Measurements from ENCODE around the gene PTPRU. TPM values are rescaled to one million over a fixed set of nuclear protein-coding genes. Genes with fewer than 3 reads are reported as not detected.

The PTPRU gene
- total RNA-seq, 4 donors from 2014 or later = 5.6 to 9.7 (median 7.4) TPM

DNA sequence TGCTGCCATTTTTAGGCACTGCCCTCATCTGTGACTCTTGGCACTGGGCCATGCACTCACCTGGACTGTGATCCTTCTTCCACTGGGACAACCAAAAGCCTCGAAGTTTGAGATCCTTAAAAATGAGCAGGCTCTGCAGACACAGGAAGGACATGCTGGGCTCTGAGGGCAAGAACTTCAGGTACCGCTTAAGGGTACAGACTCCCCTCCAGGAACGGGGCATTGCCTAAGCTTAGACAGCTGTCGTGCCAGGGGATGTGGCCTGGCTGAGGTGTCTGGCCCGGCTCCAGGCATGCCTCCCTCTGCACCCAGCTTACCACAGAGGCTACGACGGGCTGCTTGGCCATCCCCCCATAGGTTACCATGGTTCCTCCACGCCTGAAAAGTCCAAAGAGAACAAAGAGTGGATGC lies 40.4 kb upstream of the PTPRU start:
- intact Hi-C loops (cut with DNase I; ENCODE audit: low total_unique reads) (no loop called here), in situ Hi-C loops (cut with MboI; ENCODE audit: low pct_ligation_motif_present in 1 of 4, low pct_unique_long_range_greater_than_20kb in 1 of 4, low sequenced_read_pairs in 3 of 4) (loop anchor here in 3 of 4 donors (10.0 kb wide), 4 partner anchors 81 to 311 kb away; no protein-coding TSS in a partner anchor)
- no peaks in the 10 kb centered on the region for H3K27me3 ChIP-seq
- DNase-seq = no peak
- no peak for TF ChIP-seq EP300 (IDR thresholded peaks at IDR 0.05; ENCODE audit: low read depth)
- no peak for TF ChIP-seq POLR2AphosphoS5 (IDR thresholded peaks at IDR 0.05)
- no peak for TF ChIP-seq POLR2A (IDR thresholded peaks at IDR 0.05)
- TF ChIP-seq, protein P1, sequence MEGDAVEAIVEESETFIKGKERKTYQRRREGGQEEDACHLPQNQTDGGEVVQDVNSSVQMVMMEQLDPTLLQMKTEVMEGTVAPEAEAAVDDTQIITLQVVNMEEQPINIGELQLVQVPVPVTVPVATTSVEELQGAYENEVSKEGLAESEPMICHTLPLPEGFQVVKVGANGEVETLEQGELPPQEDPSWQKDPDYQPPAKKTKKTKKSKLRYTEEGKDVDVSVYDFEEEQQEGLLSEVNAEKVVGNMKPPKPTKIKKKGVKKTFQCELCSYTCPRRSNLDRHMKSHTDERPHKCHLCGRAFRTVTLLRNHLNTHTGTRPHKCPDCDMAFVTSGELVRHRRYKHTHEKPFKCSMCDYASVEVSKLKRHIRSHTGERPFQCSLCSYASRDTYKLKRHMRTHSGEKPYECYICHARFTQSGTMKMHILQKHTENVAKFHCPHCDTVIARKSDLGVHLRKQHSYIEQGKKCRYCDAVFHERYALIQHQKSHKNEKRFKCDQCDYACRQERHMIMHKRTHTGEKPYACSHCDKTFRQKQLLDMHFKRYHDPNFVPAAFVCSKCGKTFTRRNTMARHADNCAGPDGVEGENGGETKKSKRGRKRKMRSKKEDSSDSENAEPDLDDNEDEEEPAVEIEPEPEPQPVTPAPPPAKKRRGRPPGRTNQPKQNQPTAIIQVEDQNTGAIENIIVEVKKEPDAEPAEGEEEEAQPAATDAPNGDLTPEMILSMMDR (IDR thresholded peaks at IDR 0.05) = no peak
- no peak overlapping the region for H3K4me3 ChIP-seq
- H3K36me3 ChIP-seq = peaks cover 0 to 7% (median 0%) of the 10 kb centered on the region in 4 donors
- H3K27ac ChIP-seq = no peak overlapping the region
- H3K4me1 ChIP-seq = peaks cover 0 to 4% (median 0%) of the 10 kb centered on the region in 4 donors
- WGBS, 2 donors (ENCODE audit: low coverage in 1 of 2) = 71% methylated on average over 8 of the region's 8 CpGs; no CpG with 5 or more reads in 1 of the 2 donors
- H3K9me3 ChIP-seq = no peaks in the 10 kb centered on the region

DNA sequence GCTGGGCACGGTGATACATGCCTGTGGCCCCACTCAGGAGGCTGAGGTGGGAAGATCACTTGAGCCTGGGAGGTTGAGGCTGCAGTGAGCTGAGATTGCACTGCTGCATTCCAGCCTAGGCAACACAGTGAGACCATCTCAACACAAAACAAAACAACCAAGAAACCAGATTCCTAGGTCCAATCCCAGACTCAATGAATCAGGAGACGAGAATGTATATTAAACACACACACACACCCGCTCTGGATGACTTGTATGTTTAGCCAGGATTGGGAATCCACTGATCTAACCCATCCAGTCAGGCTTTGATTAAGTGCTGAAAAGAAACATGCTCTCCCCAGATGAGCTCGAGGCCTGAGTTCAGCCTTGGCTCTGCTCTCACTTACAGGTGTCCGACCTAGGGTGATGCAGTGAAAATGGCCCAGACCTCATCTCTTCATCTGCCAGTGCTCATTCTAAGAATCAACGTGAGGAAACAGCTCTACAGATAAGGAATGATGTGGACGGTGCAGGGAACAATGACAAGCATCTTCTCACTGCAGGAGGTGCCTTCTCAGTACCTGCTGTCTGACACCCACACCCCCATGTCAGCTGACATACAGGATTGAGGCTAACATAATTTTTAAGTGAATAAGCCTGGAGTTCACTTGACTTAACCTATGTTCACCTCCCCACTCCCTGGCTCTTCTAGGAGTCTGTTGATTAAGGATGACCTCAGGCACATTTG lies 39.3 kb upstream of the PTPRU start:
- in situ Hi-C loops (cut with MboI; ENCODE audit: low pct_ligation_motif_present in 1 of 4, low pct_unique_long_range_greater_than_20kb in 1 of 4, low sequenced_read_pairs in 3 of 4) = loop anchor here in 3 of 4 donors (10.0 kb wide), 4 partner anchors 82 to 312 kb away; no protein-coding TSS in a partner anchor
- Histone ChIP-seq H3K27me3 (no peaks in the 10 kb centered on the region), H3K36me3 (peaks cover 0 to 7% (median 1%) of the 10 kb centered on the region in 4 donors), H3K27ac (peak overlapping the region in 1 of 4 donors; percentile 16), H3K4me1 (peaks cover 0 to 9% (median under 1%) of the 10 kb centered on the region in 4 donors), H3K4me3 (no peak overlapping the region), H3K9me3 (no peaks in the 10 kb centered on the region)
- TF ChIP-seq EP300 (IDR thresholded peaks at IDR 0.05; ENCODE audit: low read depth) = no peak
- no peak for TF ChIP-seq POLR2AphosphoS5 (IDR thresholded peaks at IDR 0.05)
- no peak for TF ChIP-seq POLR2A (IDR thresholded peaks at IDR 0.05)
- TF ChIP-seq, protein P1 (IDR thresholded peaks at IDR 0.05) = no peak
- 61 to 69% methylated on average over 2 to 7 of the region's 7 CpGs for WGBS, 2 donors (ENCODE audit: low coverage in 1 of 2)
- no peak for DNase-seq
- intact Hi-C loops (cut with DNase I; ENCODE audit: low total_unique reads) = no loop called here

DNA sequence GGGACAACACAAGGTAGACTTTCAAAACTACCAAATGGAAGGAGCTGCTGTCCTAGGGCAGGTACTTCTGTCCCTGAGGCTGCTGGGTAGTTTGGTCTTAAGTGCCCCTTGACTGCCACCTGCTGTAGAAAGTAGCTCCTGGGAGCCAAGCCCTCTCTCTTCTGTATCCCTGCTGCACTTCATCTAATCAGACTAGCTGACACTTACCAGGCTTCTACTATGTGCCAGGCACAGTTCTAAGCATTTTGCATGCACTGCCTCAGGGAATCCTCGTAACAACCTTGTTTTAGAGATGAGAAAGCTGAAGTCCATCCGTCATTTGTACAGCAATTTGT lies 38.8 kb upstream of the PTPRU start:
- Histone ChIP-seq H3K4me3 (no peak overlapping the region), H3K9me3 (no peaks in the 10 kb centered on the region), H3K4me1 (peaks cover 4 to 15% (median 6%) of the 10 kb centered on the region in 4 donors), H3K36me3 (peaks cover 0 to 7% (median 1%) of the 10 kb centered on the region in 4 donors), H3K27me3 (no peaks in the 10 kb centered on the region), H3K27ac (peak overlapping the region in 1 of 4 donors; percentile 16)
- no peak for TF ChIP-seq POLR2A (IDR thresholded peaks at IDR 0.05)
- TF ChIP-seq, protein P1 (IDR thresholded peaks at IDR 0.05) = peak; percentile 20 to 56 (median 48)
- no peak for TF ChIP-seq EP300 (IDR thresholded peaks at IDR 0.05; ENCODE audit: low read depth)
- TF ChIP-seq POLR2AphosphoS5 (IDR thresholded peaks at IDR 0.05) = peak in 1 of 3 donors; percentile 24
- in situ Hi-C loops (cut with MboI; ENCODE audit: low pct_ligation_motif_present in 1 of 4, low pct_unique_long_range_greater_than_20kb in 1 of 4, low sequenced_read_pairs in 3 of 4) (loop anchor here in 3 of 4 donors (10.0 kb wide), 4 partner anchors 83 to 313 kb away; no protein-coding TSS in a partner anchor), intact Hi-C loops (cut with DNase I; ENCODE audit: low total_unique reads) (no loop called here)
- WGBS, 2 donors (ENCODE audit: low coverage in 1 of 2) = 79% methylated on average over 2 of the region's 2 CpGs; no CpG with 5 or more reads in 1 of the 2 donors
- peak; percentile 48 for DNase-seq

DNA sequence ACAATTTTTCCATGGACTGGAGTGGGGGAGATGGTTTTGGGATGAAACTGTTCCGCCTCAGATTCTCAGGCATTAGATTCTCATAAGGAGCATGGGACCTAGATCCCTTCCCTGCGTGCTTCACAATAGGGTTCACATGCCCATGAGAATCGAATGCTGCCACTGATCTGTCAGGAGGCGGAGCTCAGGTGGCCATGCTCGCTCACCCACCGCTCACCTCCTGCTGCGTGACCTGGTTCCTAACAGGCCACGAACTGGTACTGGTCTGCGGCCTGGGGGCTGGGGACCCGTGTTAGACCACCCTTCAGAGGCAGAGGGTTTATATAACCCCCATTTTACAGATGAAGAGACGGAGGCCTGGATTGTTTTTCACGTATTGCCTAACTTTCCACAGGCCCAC lies 38.3 kb upstream of the PTPRU start:
- Histone ChIP-seq H3K9me3 (no peaks in the 10 kb centered on the region), H3K4me3 (no peak overlapping the region), H3K27me3 (no peaks in the 10 kb centered on the region), H3K36me3 (peaks cover 0 to 7% (median 1%) of the 10 kb centered on the region in 4 donors), H3K27ac (peak overlapping the region in 1 of 4 donors; percentile 16), H3K4me1 (peaks cover 5 to 16% (median 8%) of the 10 kb centered on the region in 4 donors)
- 83 to 93% methylated on average over 4 to 12 of the region's 12 CpGs for WGBS, 2 donors (ENCODE audit: low coverage in 1 of 2)
- in situ Hi-C loops (cut with MboI; ENCODE audit: low pct_ligation_motif_present in 1 of 4, low pct_unique_long_range_greater_than_20kb in 1 of 4, low sequenced_read_pairs in 3 of 4) (loop anchor here in 3 of 4 donors (10.0 kb wide), 4 partner anchors 83 to 313 kb away; no protein-coding TSS in a partner anchor), intact Hi-C loops (cut with DNase I; ENCODE audit: low total_unique reads) (no loop called here)
- DNase-seq = no peak
- TF ChIP-seq, protein P1 (IDR thresholded peaks at IDR 0.05) = no peak
- TF ChIP-seq EP300 (IDR thresholded peaks at IDR 0.05; ENCODE audit: low read depth) (no peak), POLR2AphosphoS5 (IDR thresholded peaks at IDR 0.05) (no peak), POLR2A (IDR thresholded peaks at IDR 0.05) (no peak)

All from transverse colon (tissue), 4 donors.